HUES64 (cell line): ENCODE measurements around the gene ANKRD44.

Experiments
- H3K27ac ChIP-seq: 2 replicates; pipeline ENCODE4 v1.7.0; 2013; ENCODE audit warnings: low read depth, low read length, inconsistent platforms
- H3K27me3 ChIP-seq: 2 replicates; pipeline ENCODE4 v1.6.1; 2013; ENCODE audit warnings: mild to moderate bottlenecking, low read length; ENCODE audit not compliant: insufficient read depth
- H3K36me3 ChIP-seq: 2 replicates; pipeline ENCODE4 v1.6.1; 2013; ENCODE audit warnings: mild to moderate bottlenecking, low read length; ENCODE audit not compliant: insufficient read depth
- H3K4me1 ChIP-seq: 2 replicates; pipeline ENCODE4 v1.6.1; 2013; ENCODE audit warnings: mild to moderate bottlenecking, low read length, moderate library complexity; ENCODE audit not compliant: insufficient read depth
- H3K4me3 ChIP-seq: 2 replicates; pipeline ENCODE4 v1.5.1; 2013; ENCODE audit warnings: mild to moderate bottlenecking, low read length, moderate library complexity
- H3K9ac ChIP-seq: 2 replicates; pipeline ENCODE4 v1.6.1; 2013; ENCODE audit warnings: mild to moderate bottlenecking, low read depth, low read length
- H3K9me3 ChIP-seq: 2 replicates; pipeline ENCODE4 v1.6.1; 2013; ENCODE audit warnings: low read depth, low read length; ENCODE audit not compliant: insufficient read depth
- WGBS: fragments of 150-250, 120-280 bp; methylation state at CpG from one replicate; pipeline ENCODE4 v1.1.7; 2013; ENCODE audit warnings: missing lambda C conversion rate; 5-methylcytosine and 5-hydroxymethylcytosine counted together

Gene ANKRD44

GRCh38 chr2:197168705-197169104, 141.9 kb downstream of the ANKRD44 start:
- H3K36me3 ChIP-seq, result no peaks in the 10 kb centered on the region
- H3K4me1 ChIP-seq, result no peaks in the 10 kb centered on the region
- H3K9me3 ChIP-seq, result no peaks in the 10 kb centered on the region
- H3K27ac ChIP-seq, result no peak overlapping the region
- no peak overlapping the region for H3K9ac ChIP-seq
- no peaks in the 10 kb centered on the region for H3K27me3 ChIP-seq
- H3K4me3 ChIP-seq, result no peak overlapping the region
- 38% methylated on average over 5 of the region's 5 CpGs for WGBS

GRCh38 chr2:197167608-197168314, 142.8 kb downstream of the ANKRD44 start:
- WGBS, result 95% methylated on average over 3 of the region's 3 CpGs
- H3K27ac ChIP-seq, result no peak overlapping the region

DNA sequence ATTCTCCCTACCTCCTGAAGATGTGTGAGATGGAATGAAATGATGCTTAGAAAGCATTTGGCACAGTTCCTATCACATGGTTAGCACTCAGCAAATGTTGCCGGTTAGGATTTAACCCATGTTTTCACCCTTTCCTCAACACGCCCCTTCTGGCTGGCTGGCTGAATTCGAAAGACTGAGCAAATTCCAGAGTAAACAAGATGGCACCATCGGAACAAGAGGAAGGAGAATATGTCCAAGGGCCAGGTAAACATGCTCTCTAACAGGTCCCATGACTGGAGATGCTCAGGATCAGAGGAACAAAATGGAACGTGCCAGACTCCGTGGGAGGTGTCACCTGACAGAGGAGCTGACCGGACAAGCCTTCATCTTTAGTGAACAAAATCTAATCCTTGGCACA, 145.6 kb downstream of the ANKRD44 start:
- no peak overlapping the region for H3K9ac ChIP-seq
- no peaks in the 10 kb centered on the region for H3K36me3 ChIP-seq
- no peak overlapping the region for H3K27ac ChIP-seq
- H3K27me3 ChIP-seq, result no peaks in the 10 kb centered on the region
- WGBS, result 93% methylated on average over 7 of the region's 7 CpGs
- no peaks in the 10 kb centered on the region for H3K9me3 ChIP-seq
- no peaks in the 10 kb centered on the region for H3K4me1 ChIP-seq
- no peak overlapping the region for H3K4me3 ChIP-seq

More at GRCh38 chr2:197167608-197168314, 142.8 kb downstream of the ANKRD44 start:
- Histone ChIP-seq H3K36me3 (no peaks in the 10 kb centered on the region), H3K9me3 (no peaks in the 10 kb centered on the region), H3K4me1 (no peaks in the 10 kb centered on the region), H3K4me3 (no peak overlapping the region), H3K27me3 (no peaks in the 10 kb centered on the region), H3K9ac (no peak overlapping the region)

DNA sequence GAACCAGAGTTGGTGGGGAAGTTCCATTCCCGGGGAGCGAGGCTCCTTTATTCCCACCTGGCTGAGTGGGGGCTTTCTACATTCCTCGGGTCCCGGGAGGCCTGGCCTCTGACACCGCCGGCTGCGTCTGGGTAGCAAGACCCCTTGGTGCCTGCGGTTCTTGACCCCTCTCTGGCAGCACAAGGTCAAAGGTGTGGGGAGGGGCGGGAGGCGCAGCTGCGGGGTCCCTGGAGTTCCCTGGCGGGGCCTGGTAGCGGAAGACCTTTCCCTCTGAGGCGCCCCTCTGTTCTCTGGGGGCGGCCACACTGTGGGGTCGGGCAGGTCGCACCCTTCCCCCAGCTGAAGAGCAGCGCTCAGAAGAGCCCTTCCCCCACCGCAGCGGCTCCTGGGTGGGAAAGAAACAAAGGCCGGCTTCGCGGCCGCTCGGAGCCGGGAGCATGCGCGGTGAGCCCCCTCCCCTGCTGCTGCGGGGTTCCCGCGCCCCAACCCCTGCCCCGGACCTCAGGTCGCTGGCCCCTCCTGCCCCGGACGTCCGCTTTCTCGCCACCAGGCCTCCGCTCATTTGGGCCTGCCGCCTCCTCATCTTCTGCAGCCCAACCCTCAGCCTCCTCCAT, 146.3 kb downstream of the ANKRD44 start:
- Histone ChIP-seq H3K36me3 (no peaks in the 10 kb centered on the region), H3K9ac (peak overlapping the region; percentile 54), H3K4me3 (peak overlapping the region; percentile 29; the same call in 1 of the 2 replicates), H3K27ac (no peak overlapping the region), H3K4me1 (no peaks in the 10 kb centered on the region), H3K27me3 (no peaks in the 10 kb centered on the region), H3K9me3 (no peaks in the 10 kb centered on the region)
- 65% methylated on average over 39 of the region's 39 CpGs for WGBS

DNA sequence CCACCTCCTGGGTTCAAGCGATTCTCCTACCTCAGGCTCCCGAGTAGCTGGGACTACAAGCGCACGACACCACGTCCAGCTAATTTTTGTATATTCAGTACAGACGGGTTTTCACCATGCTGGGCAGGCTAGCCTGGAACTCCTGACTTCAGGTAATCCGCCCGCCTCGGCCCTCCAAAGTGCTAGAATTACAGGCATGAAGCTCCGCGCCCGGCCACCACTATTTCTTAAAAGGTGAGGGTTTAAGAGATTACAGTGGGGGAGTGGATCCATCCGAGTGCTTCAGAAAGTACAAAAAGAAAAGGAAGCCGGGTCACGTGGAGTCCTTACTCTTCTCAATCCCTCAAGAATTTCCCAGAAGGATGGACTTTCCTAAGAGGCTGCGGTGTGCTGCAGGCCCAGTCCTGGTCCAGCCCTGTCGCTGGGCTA, 146.9 kb downstream of the ANKRD44 start:
- Histone ChIP-seq H3K36me3 (no peaks in the 10 kb centered on the region), H3K27me3 (no peaks in the 10 kb centered on the region), H3K4me3 (no peak overlapping the region), H3K9ac (peak overlapping the region; percentile 54; the same call in 1 of the 2 replicates), H3K27ac (no peak overlapping the region), H3K4me1 (no peaks in the 10 kb centered on the region), H3K9me3 (no peaks in the 10 kb centered on the region)
- WGBS, result 95% methylated on average over 17 of the region's 17 CpGs

- Histone ChIP-seq H3K36me3 (no peaks in the 10 kb centered on the region), H3K4me1 (no peaks in the 10 kb centered on the region), H3K9me3 (no peaks in the 10 kb centered on the region), H3K4me3 (no peak overlapping the region), H3K27ac (no peak overlapping the region), H3K9ac (no peak overlapping the region), H3K27me3 (no peaks in the 10 kb centered on the region)
- WGBS, result 97% methylated on average over 5 of the region's 5 CpGs
Measured at GRCh38 chr2:197161774-197162173, 148.8 kb downstream of the ANKRD44 start.

DNA sequence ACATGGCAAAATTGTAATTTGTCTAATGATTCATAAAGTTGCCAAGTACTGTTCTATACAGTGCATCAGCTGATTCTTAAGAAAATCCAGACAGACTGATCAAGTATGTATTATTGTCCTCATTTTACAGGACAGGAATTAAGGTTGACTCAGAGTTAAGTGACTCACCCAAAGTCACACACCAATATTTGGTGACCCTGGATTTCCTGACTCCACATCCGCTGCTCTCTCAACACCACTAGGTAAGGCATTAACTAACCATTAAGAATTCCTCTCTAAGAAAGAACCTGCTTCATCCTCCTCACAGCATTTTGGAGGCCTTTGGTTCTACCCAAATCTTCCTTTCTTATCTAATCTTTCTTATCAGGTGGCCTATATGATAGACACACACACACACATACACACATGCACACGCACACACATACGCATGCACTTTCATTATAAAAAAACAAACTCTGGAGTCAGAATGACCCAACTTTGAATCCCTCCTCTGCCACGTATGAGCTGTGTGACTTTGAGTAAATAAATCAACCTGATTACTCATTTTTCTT, 150.8 kb downstream of the ANKRD44 start:
- Histone ChIP-seq H3K36me3 (no peaks in the 10 kb centered on the region), H3K9ac (no peak overlapping the region), H3K27me3 (no peaks in the 10 kb centered on the region), H3K9me3 (no peaks in the 10 kb centered on the region), H3K4me3 (no peak overlapping the region), H3K4me1 (no peaks in the 10 kb centered on the region), H3K27ac (no peak overlapping the region)
- WGBS, result 91% methylated on average over 4 of the region's 4 CpGs

- no peaks in the 10 kb centered on the region for H3K9me3 ChIP-seq
- H3K36me3 ChIP-seq, result no peaks in the 10 kb centered on the region
- H3K9ac ChIP-seq, result no peak overlapping the region
- no peak overlapping the region for H3K4me3 ChIP-seq
- 89% methylated on average over 6 of the region's 7 CpGs for WGBS
- no peaks in the 10 kb centered on the region for H3K4me1 ChIP-seq
- no peaks in the 10 kb centered on the region for H3K27me3 ChIP-seq
- H3K27ac ChIP-seq, result no peak overlapping the region
Measured at GRCh38 chr2:197158591-197159550, 151.7 kb downstream of the ANKRD44 start.

DNA sequence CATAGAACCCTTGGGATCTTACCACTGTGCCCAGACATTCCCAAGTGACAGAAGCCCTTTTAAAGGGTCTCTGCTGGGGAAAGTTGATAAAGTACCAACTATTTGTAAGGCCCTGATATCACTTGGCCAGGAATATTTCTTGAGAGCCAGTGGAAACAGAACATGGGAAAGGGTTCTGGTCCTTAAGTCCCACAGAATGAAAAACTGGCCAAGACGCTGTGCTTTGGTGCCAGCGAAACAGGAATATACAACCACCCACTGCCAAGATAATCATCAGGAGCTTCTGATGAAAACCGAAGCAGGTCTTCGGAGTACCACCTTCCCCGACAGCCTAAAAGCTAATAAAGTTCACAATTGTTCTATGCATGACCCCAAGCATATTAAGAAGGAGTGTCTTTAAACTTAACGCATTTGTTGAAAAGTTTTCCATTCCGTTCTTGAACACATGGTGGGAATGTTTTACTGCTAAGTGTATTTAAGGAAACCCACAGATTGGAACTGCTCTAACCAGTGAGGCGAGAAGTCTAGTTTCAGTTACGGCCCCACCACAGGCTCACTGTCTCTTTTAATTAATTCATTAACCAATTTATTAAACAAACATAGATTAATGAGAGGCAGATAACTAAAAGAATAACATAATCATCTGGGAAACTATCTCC, 152.6 kb downstream of the ANKRD44 start:
- Histone ChIP-seq H3K27ac (no peak overlapping the region), H3K9ac (no peak overlapping the region)

GRCh38 chr2:197156771-197157170, 153.8 kb downstream of the ANKRD44 start:
- H3K9ac ChIP-seq, result no peak overlapping the region
- no peak overlapping the region for H3K4me3 ChIP-seq
- no peak overlapping the region for H3K27ac ChIP-seq
- H3K4me1 ChIP-seq, result no peaks in the 10 kb centered on the region
- H3K9me3 ChIP-seq, result no peaks in the 10 kb centered on the region
- no peaks in the 10 kb centered on the region for H3K36me3 ChIP-seq
- WGBS, result 90% methylated on average over 1 of the region's 6 CpGs
- H3K27me3 ChIP-seq, result no peaks in the 10 kb centered on the region

More for the DNA sequence above, 152.6 kb downstream of the ANKRD44 start:
- no peaks in the 10 kb centered on the region for H3K36me3 ChIP-seq
- H3K4me3 ChIP-seq, result no peak overlapping the region
- 86% methylated on average over 9 of the region's 9 CpGs for WGBS
- no peaks in the 10 kb centered on the region for H3K27me3 ChIP-seq
- H3K4me1 ChIP-seq, result no peaks in the 10 kb centered on the region
- H3K9me3 ChIP-seq, result no peaks in the 10 kb centered on the region
